K562 (cell line): ENCODE results near the gene FAM114A1. TPM values are rescaled to one million over a fixed set of nuclear protein-coding genes. Genes with fewer than 3 reads are reported as not detected.

Experiments
- ATAC-seq: fragments of 200-7000 bp; cut with Tn5 transposase; 3 replicates; pipeline ENCODE4 v1.9.1; 2020; ENCODE audit warnings: moderate library complexity
- BruUV-seq: library from RNA; stranded (reverse); fragments of 400-500 nt; replicated peaks from 2 replicates; lab custom pipeline; 2021; lab: Mats Ljungman, UMichigan
- CTCF ChIA-PET: fragments of 300-600 bp; formaldehyde crosslinking; extraction: SDS; loops from one replicate; lab custom pipeline; 2021; ENCODE audit warnings: low intra/inter-chr PET ratio; lab: Yijun Ruan, JAX
- POLR2A ChIA-PET: fragments of 300-600, 350-650 bp; sonication (Branson Sonifier 250); formaldehyde crosslinking; extraction: SDS; loops from one replicate; lab custom pipeline; 2021; ENCODE audit warnings: antibody characterized with exemption, inconsistent platforms; lab: Yijun Ruan, JAX
- DNase-seq, 4 experiments: peaks; one replicate each; pipeline versions ENCODE4 v3.0.0 to v3.0.0-alpha.2; 2011 to 2018; ENCODE audit warnings: low spot score in 3 of 4, mixed read lengths in 3 of 4; ENCODE audit errors: extremely low read depth in 1 of 4
- FAIRE-seq: peaks from 2 replicates; lab custom pipeline; 2011; peaks lifted over from hg19 to GRCh38; lab: Jason Lieb, UNC
- H2AFZ ChIP-seq: 2 replicates; pipeline ENCODE4 v1.6.0; 2011; ENCODE audit warnings: low read depth, low read length, control low read depth, inconsistent platforms
- H3K27ac ChIP-seq: fragments of 200-600 bp; 3 replicates; pipeline ENCODE4 v1.8.0; 2011; ENCODE audit warnings: low read depth, mild to moderate bottlenecking, control low read depth, inconsistent platforms, low read length, moderate library complexity, mixed read lengths; ENCODE audit errors: extremely low read depth
- H3K27me3 ChIP-seq, 2 experiments: fragments of 300-600 bp in 1 of 2; 2 replicates in 1 of 2; 3 replicates in 1 of 2; pipeline versions ENCODE4 v1.6.0 to v1.8.0; 2011; ENCODE audit warnings: inconsistent platforms in 2 of 2, low read length in 2 of 2, mild to moderate bottlenecking in 1 of 2, mixed read lengths in 1 of 2, moderate library complexity in 1 of 2; ENCODE audit not compliant: control insufficient read depth in 2 of 2, insufficient read depth in 2 of 2
- H3K36me3 ChIP-seq: fragments of 300-600 bp; 3 replicates; pipeline ENCODE4 v1.8.0; 2011; ENCODE audit warnings: mild to moderate bottlenecking, low read length, inconsistent platforms; ENCODE audit not compliant: control insufficient read depth, insufficient read depth
- H3K4me1 ChIP-seq, 2 experiments: fragments of 200-600 bp in 1 of 2; replicated peaks in 1 of 2; 2 replicates in 1 of 2; 3 replicates in 1 of 2; pipeline versions ENCODE4 v1.5.1 to v1.8.0; 2011; ENCODE audit warnings: inconsistent platforms in 2 of 2, low read length in 2 of 2, mild to moderate bottlenecking in 1 of 2, mixed read lengths in 1 of 2, moderate library complexity in 1 of 2; ENCODE audit not compliant: control insufficient read depth in 2 of 2, insufficient read depth in 2 of 2
- H3K4me2 ChIP-seq: 2 replicates; pipeline ENCODE4 v1.6.1; 2011; ENCODE audit warnings: low read length, control low read depth, inconsistent platforms, mixed read lengths; ENCODE audit not compliant: insufficient read depth
- H3K4me3 ChIP-seq: fragments of 200-600 bp; sonication (generic), shearing (Covaris generic); 2 replicates; pipeline ENCODE4 v1.5.1; 2016; ENCODE audit warnings: control low read depth, inconsistent platforms
- H3K79me2 ChIP-seq: fragments of 200-600 bp; 3 replicates; pipeline ENCODE4 v1.8.0; 2011; ENCODE audit warnings: low read length, inconsistent platforms; ENCODE audit not compliant: control insufficient read depth, insufficient read depth
- H3K9ac ChIP-seq, 2 experiments: 2 replicates each; pipeline versions ENCODE4 v1.6.0 to v1.6.1; 2011; ENCODE audit warnings: low read depth in 2 of 2, low read length in 2 of 2, control low read depth in 1 of 2, inconsistent platforms in 1 of 2, mild to moderate bottlenecking in 1 of 2, mixed read lengths in 1 of 2; ENCODE audit not compliant: insufficient read depth in 1 of 2
- H3K9me1 ChIP-seq: one replicate; pipeline ENCODE4 v1.6.0; 2011; ENCODE audit warnings: inconsistent platforms, mild to moderate bottlenecking, low read length, moderate library complexity; ENCODE audit not compliant: control insufficient read depth, insufficient read depth
- H3K9me3 ChIP-seq: replicated peaks from 2 replicates; pipeline ENCODE4 v1.5.1; 2011; ENCODE audit warnings: low read depth, low read length, inconsistent platforms; ENCODE audit not compliant: control insufficient read depth, insufficient read depth
- H4K20me1 ChIP-seq: replicated peaks from 2 replicates; pipeline ENCODE4 v1.6.1; 2011; ENCODE audit warnings: low read length, inconsistent platforms, mixed read lengths; ENCODE audit not compliant: control insufficient read depth, insufficient read depth
- DMBX1 ChIP-seq: fragments of 250-450 bp; sonication (Bioruptor Pico); IDR thresholded peaks from 2 replicates; pipeline ENCODE4 v1.8.0; 2022; ENCODE audit warnings: inconsistent platforms, mild to moderate bottlenecking, moderate library complexity, borderline replicate concordance
- GTF2F1 ChIP-seq: IDR thresholded peaks from 2 replicates; pipeline ENCODE4 v1.6.1; 2011; ENCODE audit warnings: low read depth, low read length, improper control_type of control experiment
- HOXB6 ChIP-seq: fragments of 250-450 bp; sonication (Bioruptor Pico); IDR thresholded peaks from 2 replicates; pipeline ENCODE4 v1.5.1; 2022; ENCODE audit warnings: mild to moderate bottlenecking, borderline replicate concordance
- KLF10 ChIP-seq: fragments of 250-450 bp; sonication (Bioruptor Pico); IDR thresholded peaks from 2 replicates; pipeline ENCODE4 v1.6.1; 2021; ENCODE audit warnings: matching md5 sums
- KLF6 ChIP-seq: fragments of 250-450 bp; sonication (Bioruptor Pico); IDR thresholded peaks from 2 replicates; pipeline ENCODE4 v1.4.0; 2020; ENCODE audit warnings: mild to moderate bottlenecking, moderate library complexity, borderline replicate concordance
- MXI1 ChIP-seq: IDR thresholded peaks from 2 replicates; pipeline ENCODE4 v1.6.1; 2011; ENCODE audit warnings: low read depth, mild to moderate bottlenecking, improper control_type of control experiment, low read length
- PTTG1 ChIP-seq: fragments of 450-650 bp; IDR thresholded peaks from 2 replicates; pipeline ENCODE4 v1.6.1; 2016; ENCODE audit warnings: low read depth, mild to moderate bottlenecking, missing genetic modification characterization, missing compliant biosample characterization
- SIRT6 ChIP-seq: IDR thresholded peaks from one replicate; pipeline ENCODE4 v1.6.1; 2012; ENCODE audit warnings: low read depth, mild to moderate bottlenecking, control low read depth, inconsistent platforms, low read length, moderate library complexity
- SMARCC2 ChIP-seq: fragments of 450-650 bp; IDR thresholded peaks from 2 replicates; pipeline ENCODE4 v1.6.1; 2017; ENCODE audit warnings: antibody characterized with exemption, moderate library complexity, mild to moderate bottlenecking, low read depth
- SP1 ChIP-seq: sonication (generic); formaldehyde crosslinking; IDR thresholded peaks from 2 replicates; pipeline ENCODE4 v1.8.1; 2022; ENCODE audit warnings: mild to moderate bottlenecking, missing genetic modification reagents
- WGBS: fragments of 100-300 bp; shearing (Covaris generic); methylation state at CpG from one replicate; pipeline ENCODE4 v1.1.6; 2016; ENCODE audit warnings: low coverage, mixed read lengths; ENCODE audit not compliant: insufficient coverage; ENCODE audit errors: missing lambda C conversion rate; 5-methylcytosine and 5-hydroxymethylcytosine counted together
- in situ Hi-C: fragments of 300-500 bp; cut with MboI; formaldehyde crosslinking; loops from 4 replicates; pipeline ENCODE4 v1.15.0; 2018; ENCODE audit warnings: inconsistent platforms, mixed read lengths
- intact Hi-C: fragments of 100-400 bp; cut with micrococcal nuclease; formaldehyde crosslinking; loops from 2 replicates; pipeline ENCODE4 v1.14.2; 2022
- polyA plus RNA-seq, 8 experiments: library from polyadenylated mRNA; depleted of rRNA in 4 of 8; stranded (reverse) in 5 of 8; unstranded in 3 of 8; fragments of >200 nt; fragmentation: Nextera tagmentation in 2 of 8; fragmentation: Illumina TruSeq in 1 of 8; extraction: Ambion mirVana in 2 of 8; extraction: Trizol in 1 of 8; gene quantifications; 2 replicates each; pipeline versions ENCODE4 v1.2.1 to v1.2.3, GENCODE V29; 2011 to 2014; ENCODE audit warnings: inconsistent platforms in 1 of 8, missing spikeins in 1 of 8
- total RNA-seq, 7 experiments: library from RNA; depleted of rRNA in 6 of 7; stranded (reverse); fragments of >200 nt in 6 of 7; fragmentation: Illumina TruSeq in 2 of 7; extraction: Trizol in 2 of 7; gene quantifications; 2 replicates each; pipeline versions ENCODE4 v1.2.1 to v1.2.3, GENCODE V29; 2011 to 2021; ENCODE audit warnings: low replicate concordance in 1 of 7
- TF ChIP-seq, protein P1 (sequence below): fragments of 450-650 bp; IDR thresholded peaks from 2 replicates; pipeline ENCODE4 v1.6.1; 2016; ENCODE audit warnings: low read depth, mild to moderate bottlenecking, moderate library complexity
- TF ChIP-seq, protein P2 (sequence below): sonication (generic); formaldehyde crosslinking; IDR thresholded peaks from 2 replicates; pipeline ENCODE4 v1.8.0; 2022; ENCODE audit warnings: mild to moderate bottlenecking, missing genetic modification reagents
- TF ChIP-seq, protein P3 (sequence below): sonication (generic); formaldehyde crosslinking; IDR thresholded peaks from 2 replicates; pipeline ENCODE4 v1.8.0; 2022; ENCODE audit warnings: missing genetic modification reagents, mild to moderate bottlenecking, moderate library complexity, borderline replicate concordance
- TF ChIP-seq, protein P4 (sequence below): fragments of 250-450 bp; sonication (Bioruptor Pico); IDR thresholded peaks from 2 replicates; pipeline ENCODE4 v1.9.0; 2021; ENCODE audit warnings: mild to moderate bottlenecking, inconsistent platforms
- TF ChIP-seq, protein P5 (sequence below): IDR thresholded peaks from 2 replicates; pipeline ENCODE4 v1.6.1; 2011; ENCODE audit not compliant: insufficient read length; ENCODE audit errors: extremely low read depth

FAM114A1 gene
- total and polyA plus RNA-seq, 9 of the 15 experiments (the other 6 are each of a cell fraction or from before 2014, with no cell fraction given) = 1.8 to 12.0 (median 4.3) TPM

DNA sequence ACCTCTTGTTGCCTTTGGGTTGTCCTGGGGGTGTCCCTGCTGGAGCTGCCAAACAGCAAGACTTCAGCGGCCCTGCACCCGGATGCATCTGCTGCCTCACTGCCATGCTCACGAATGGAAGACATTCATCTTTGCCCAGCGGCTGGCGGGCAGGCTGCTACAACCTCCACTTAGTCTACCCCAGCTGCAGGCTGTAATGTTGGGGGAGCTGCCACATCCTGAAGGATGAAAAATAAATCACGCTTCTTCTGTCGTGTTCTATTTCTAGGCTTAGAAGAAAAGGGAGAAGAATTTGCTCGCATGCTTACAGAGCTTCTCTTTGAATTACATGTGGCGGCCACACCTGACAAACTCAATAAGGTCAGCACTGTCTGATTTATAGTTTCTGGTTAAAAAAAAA is 61.4 kb downstream of the FAM114A1 start (continued):
- no peak for TF ChIP-seq SMARCC2

DNA sequence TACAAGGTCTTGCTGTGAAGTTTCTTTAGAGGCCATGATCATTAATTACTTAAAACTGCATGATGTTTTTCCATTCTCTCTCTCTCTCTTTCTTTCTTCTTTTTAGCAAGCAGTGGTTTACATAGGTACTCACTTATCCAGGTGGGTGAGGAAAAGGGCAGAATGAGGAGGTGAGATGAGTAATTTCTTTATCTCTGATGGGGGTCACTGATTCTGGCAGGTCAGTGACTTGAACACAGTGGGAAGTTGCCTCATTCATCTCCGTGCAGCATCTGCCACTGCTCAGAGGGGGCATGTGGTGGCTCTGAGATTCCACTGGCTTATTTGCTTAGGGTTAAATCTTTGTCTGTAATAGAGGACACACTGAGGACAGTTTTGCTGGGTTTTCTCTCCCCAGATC is 62.6 kb downstream of the FAM114A1 start:
- TF ChIP-seq KLF10 (CRISPR knock-in tag) (no peak), HOXB6 (no peak), SIRT6 (no peak), PTTG1 (tag) (no peak), KLF6 (no peak), MXI1 (no peak), SP1 (no peak), DMBX1 (no peak), GTF2F1 (no peak)
- TF ChIP-seq, protein P1, sequence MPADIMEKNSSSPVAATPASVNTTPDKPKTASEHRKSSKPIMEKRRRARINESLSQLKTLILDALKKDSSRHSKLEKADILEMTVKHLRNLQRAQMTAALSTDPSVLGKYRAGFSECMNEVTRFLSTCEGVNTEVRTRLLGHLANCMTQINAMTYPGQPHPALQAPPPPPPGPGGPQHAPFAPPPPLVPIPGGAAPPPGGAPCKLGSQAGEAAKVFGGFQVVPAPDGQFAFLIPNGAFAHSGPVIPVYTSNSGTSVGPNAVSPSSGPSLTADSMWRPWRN = no peak
- TF ChIP-seq, protein P2, sequence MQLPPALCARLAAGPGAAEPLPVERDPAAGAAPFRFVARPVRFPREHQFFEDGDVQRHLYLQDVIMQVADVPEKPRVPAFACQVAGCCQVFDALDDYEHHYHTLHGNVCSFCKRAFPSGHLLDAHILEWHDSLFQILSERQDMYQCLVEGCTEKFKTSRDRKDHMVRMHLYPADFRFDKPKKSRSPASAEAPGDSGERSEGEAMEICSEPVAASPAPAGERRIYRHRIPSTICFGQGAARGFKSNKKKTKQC = no peak
- TF ChIP-seq, protein P3, sequence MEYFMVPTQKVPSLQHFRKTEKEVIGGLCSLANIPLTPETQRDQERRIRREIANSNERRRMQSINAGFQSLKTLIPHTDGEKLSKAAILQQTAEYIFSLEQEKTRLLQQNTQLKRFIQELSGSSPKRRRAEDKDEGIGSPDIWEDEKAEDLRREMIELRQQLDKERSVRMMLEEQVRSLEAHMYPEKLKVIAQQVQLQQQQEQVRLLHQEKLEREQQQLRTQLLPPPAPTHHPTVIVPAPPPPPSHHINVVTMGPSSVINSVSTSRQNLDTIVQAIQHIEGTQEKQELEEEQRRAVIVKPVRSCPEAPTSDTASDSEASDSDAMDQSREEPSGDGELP (CRISPR knock-in tag) = no peak
- TF ChIP-seq, protein P4, sequence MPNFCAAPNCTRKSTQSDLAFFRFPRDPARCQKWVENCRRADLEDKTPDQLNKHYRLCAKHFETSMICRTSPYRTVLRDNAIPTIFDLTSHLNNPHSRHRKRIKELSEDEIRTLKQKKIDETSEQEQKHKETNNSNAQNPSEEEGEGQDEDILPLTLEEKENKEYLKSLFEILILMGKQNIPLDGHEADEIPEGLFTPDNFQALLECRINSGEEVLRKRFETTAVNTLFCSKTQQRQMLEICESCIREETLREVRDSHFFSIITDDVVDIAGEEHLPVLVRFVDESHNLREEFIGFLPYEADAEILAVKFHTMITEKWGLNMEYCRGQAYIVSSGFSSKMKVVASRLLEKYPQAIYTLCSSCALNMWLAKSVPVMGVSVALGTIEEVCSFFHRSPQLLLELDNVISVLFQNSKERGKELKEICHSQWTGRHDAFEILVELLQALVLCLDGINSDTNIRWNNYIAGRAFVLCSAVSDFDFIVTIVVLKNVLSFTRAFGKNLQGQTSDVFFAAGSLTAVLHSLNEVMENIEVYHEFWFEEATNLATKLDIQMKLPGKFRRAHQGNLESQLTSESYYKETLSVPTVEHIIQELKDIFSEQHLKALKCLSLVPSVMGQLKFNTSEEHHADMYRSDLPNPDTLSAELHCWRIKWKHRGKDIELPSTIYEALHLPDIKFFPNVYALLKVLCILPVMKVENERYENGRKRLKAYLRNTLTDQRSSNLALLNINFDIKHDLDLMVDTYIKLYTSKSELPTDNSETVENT = no peak
- TF ChIP-seq, protein P5, sequence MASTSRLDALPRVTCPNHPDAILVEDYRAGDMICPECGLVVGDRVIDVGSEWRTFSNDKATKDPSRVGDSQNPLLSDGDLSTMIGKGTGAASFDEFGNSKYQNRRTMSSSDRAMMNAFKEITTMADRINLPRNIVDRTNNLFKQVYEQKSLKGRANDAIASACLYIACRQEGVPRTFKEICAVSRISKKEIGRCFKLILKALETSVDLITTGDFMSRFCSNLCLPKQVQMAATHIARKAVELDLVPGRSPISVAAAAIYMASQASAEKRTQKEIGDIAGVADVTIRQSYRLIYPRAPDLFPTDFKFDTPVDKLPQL = no peak
- TF ChIP-seq, all 486 proteins: peak for 0
- FAIRE-seq = peak; percentile 59
- H3K4me2 ChIP-seq = no peak overlapping the region
- H3K36me3 ChIP-seq = no peaks in the 10 kb centered on the region
- no peaks in the 10 kb centered on the region for H3K9me1 ChIP-seq
- no peaks in the 10 kb centered on the region for H3K27me3 ChIP-seq
- H3K9me3 ChIP-seq = no peaks in the 10 kb centered on the region
- intact Hi-C loops (no loop called here), in situ Hi-C loops (no loop called here)
- no peak overlapping the region for H3K4me3 ChIP-seq
- ChIA-PET CTCF (no interaction called here), POLR2A (interaction anchor here (1.5 kb wide), 1 partner anchor 16 kb away, joined by 4 read pairs; no protein-coding TSS in a partner anchor)
- H2AFZ ChIP-seq = no peak overlapping the region
- H3K4me1 ChIP-seq = peaks cover 0 to 3% of the 10 kb centered on the region in 2 experiments; a peak in 1 of 5 replicates
- no TSS peak for BruUV-seq
- no peak; the same call in 2 of the 3 replicates for ATAC-seq
- H3K9ac ChIP-seq = no peak overlapping the region
- no peak overlapping the region for H3K27ac ChIP-seq
- H4K20me1 ChIP-seq = no peaks in the 10 kb centered on the region
- DNase-seq = no peak
- no peaks in the 10 kb centered on the region for H3K79me2 ChIP-seq
- 0% methylated on average over 1 of the region's 1 CpG for WGBS
